Measurements from ENCODE around the gene NGEF.

GRCh38 chr2:232949016-232949415, 64.0 kb downstream of the NGEF start:
- TF ChIP-seq STAT3 (IDR thresholded peaks at IDR 0.05; ENCODE audit: low read depth, low read length) (no peak), HDAC2 (IDR thresholded peaks at IDR 0.05) (no peak), CTCF (IDR thresholded peaks at IDR 0.05 in 2 of 3, conservative IDR thresholded peaks at IDR 0.05 in 1 of 3; ENCODE audit: control insufficient read depth in 2 of 3, extremely low read depth in 1 of 3, insufficient read depth in 1 of 3, low read depth in 3 of 3, low read length in 3 of 3) (no peak), ZNF384 (IDR thresholded peaks at IDR 0.05; ENCODE audit: borderline replicate concordance, low read depth, low read length) (no peak), SMC3 (IDR thresholded peaks at IDR 0.05; ENCODE audit: borderline replicate concordance, low read length) (no peak), EGR1 (IDR thresholded peaks at IDR 0.05; ENCODE audit: borderline replicate concordance in 1 of 2, low read depth in 2 of 2, low read length in 2 of 2) (no peak), POLR2A (IDR thresholded peaks at IDR 0.05; ENCODE audit: low read depth, low read length) (no peak), NR2C2 (IDR thresholded peaks at IDR 0.05; ENCODE audit: borderline replicate concordance, control insufficient read depth, insufficient read length, low read depth) (no peak), EP300 (IDR thresholded peaks at IDR 0.05; ENCODE audit: borderline replicate concordance in 1 of 2, control insufficient read depth in 1 of 2, low read depth in 2 of 2, low read length in 2 of 2) (no peak), ZBTB40 (IDR thresholded peaks at IDR 0.05; ENCODE audit: borderline replicate concordance) (no peak), ZNF274 (IDR thresholded peaks at IDR 0.05; ENCODE audit: insufficient read depth, insufficient read length) (no peak), SMAD1 (IDR thresholded peaks at IDR 0.05; ENCODE audit: low read depth, partially characterized antibody) (no peak), RFX5 (IDR thresholded peaks at IDR 0.05; ENCODE audit: low read depth, low read length) (no peak), RAD21 (IDR thresholded peaks at IDR 0.05; ENCODE audit: insufficient read depth, low read depth, low read length) (no peak)
